ENCODE results near the gene PTBP2. TPM values are rescaled to one million over a fixed set of nuclear protein-coding genes. Genes with fewer than 3 reads are reported as not detected.

PTBP2 gene
- total RNA-seq, 2 donors from 2014 or later: 47.7 to 52.0 TPM

DNA sequence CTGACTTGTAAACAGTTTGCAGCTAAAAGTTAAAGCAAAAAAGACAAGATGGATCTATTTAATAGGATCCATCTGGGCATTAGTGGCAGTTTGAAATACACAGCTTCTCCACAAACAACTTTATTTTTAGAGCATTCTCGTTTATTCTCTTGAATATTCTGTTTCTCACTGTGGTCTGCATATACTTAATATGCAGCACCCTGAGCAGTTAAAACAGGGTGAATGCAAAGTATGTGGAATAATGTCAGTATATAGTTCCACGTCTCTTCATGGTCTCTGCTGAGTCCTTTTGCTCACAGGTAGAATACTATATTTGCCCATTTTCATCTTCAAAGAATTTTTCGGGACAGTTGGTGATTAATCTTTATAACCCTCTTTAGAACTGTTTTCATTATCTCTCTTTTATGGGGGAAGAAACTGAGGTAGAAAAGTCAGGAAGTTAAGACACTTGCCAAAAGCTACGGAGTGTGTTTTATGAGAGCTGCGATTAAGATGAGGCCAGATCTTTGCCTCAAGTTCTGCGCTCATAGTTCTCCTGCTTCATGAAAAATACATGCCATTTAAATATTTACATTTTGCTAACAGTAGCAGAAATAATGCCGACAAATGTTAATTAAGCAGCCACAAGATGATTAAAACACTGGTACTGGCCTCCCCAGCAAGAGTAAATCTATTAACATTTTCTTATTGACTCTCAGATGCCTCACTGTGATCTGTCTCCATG lies 115.6 kb downstream of the PTBP2 start:
- Mint-ChIP-seq H3K36me3 (ENCODE audit: low read depth) (no peaks in the 10 kb centered on the region), H3K27me3 (ENCODE audit: insufficient read depth) (no peaks in the 10 kb centered on the region), H3K9me3 (no peaks in the 10 kb centered on the region), H3K4me3 (no peak overlapping the region), H3K27ac (no peak overlapping the region), H3K4me1 (peaks cover 30% of the 10 kb centered on the region)
- no peak overlapping the region for H3K4me3 ChIP-seq (ENCODE audit: low read length)
- TF ChIP-seq, protein P1, sequence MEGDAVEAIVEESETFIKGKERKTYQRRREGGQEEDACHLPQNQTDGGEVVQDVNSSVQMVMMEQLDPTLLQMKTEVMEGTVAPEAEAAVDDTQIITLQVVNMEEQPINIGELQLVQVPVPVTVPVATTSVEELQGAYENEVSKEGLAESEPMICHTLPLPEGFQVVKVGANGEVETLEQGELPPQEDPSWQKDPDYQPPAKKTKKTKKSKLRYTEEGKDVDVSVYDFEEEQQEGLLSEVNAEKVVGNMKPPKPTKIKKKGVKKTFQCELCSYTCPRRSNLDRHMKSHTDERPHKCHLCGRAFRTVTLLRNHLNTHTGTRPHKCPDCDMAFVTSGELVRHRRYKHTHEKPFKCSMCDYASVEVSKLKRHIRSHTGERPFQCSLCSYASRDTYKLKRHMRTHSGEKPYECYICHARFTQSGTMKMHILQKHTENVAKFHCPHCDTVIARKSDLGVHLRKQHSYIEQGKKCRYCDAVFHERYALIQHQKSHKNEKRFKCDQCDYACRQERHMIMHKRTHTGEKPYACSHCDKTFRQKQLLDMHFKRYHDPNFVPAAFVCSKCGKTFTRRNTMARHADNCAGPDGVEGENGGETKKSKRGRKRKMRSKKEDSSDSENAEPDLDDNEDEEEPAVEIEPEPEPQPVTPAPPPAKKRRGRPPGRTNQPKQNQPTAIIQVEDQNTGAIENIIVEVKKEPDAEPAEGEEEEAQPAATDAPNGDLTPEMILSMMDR (conservative IDR thresholded peaks at IDR 0.05): no peak
- H3K27ac ChIP-seq (ENCODE audit: low read depth, low read length): no peak overlapping the region
- 89 to 90% methylated on average over 5 to 7 of the region's 7 CpGs for WGBS, 2 experiments (ENCODE audit: insufficient coverage in 1 of 2, insufficient read length in 1 of 2)
- no peak overlapping the region for H3K9ac ChIP-seq (ENCODE audit: extremely low read depth, low read length, poor library complexity, severe bottlenecking)
- no peak for DNase-seq
- H3K9me3 ChIP-seq (ENCODE audit: control insufficient read depth, low read length): no peaks in the 10 kb centered on the region
- no peaks in the 10 kb centered on the region for H3K36me3 ChIP-seq (ENCODE audit: control insufficient read depth, insufficient read depth, low read length)
- H3K4me1 ChIP-seq (ENCODE audit: control insufficient read depth, insufficient read depth, low read length): peaks cover 9% of the 10 kb centered on the region
- H3K27me3 ChIP-seq (ENCODE audit: control insufficient read depth, insufficient read depth, low read length, poor library complexity, severe bottlenecking): no peaks in the 10 kb centered on the region

DNA sequence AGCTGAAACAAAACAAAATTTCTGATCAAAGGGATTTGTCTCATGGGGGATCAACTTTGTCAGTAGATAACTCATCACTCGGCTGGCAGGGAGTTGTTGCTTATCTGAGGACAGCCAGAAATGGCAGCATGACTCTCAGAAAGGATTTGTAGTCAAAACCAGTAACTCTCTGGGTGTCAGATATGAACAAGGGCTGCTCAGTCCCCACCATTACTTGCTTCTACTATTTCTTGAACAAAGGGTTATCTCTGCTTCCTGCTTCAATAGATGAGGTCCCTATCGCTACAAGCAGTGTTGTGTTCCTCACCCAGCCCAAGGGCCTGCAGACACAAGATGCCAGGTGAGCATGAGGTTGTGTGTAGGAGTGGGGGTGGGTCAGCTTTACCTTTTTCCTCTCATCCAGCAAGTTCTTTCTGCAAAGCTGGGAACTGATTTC lies 116.2 kb downstream of the PTBP2 start:
- peak; percentile 52 for DNase-seq
- H3K4me3 Mint-ChIP-seq: no peak overlapping the region
- H3K27me3 Mint-ChIP-seq (ENCODE audit: insufficient read depth): no peaks in the 10 kb centered on the region
- no peaks in the 10 kb centered on the region for H3K9me3 Mint-ChIP-seq
- TF ChIP-seq, protein P1 (conservative IDR thresholded peaks at IDR 0.05): no peak
- H3K4me1 Mint-ChIP-seq: peaks cover 30% of the 10 kb centered on the region
- Histone ChIP-seq H3K9me3 (ENCODE audit: control insufficient read depth, low read length) (no peaks in the 10 kb centered on the region), H3K4me3 (ENCODE audit: low read length) (no peak overlapping the region), H3K36me3 (ENCODE audit: control insufficient read depth, insufficient read depth, low read length) (no peaks in the 10 kb centered on the region), H3K27ac (ENCODE audit: low read depth, low read length) (no peak overlapping the region), H3K27me3 (ENCODE audit: control insufficient read depth, insufficient read depth, low read length, poor library complexity, severe bottlenecking) (no peaks in the 10 kb centered on the region), H3K9ac (ENCODE audit: extremely low read depth, low read length, poor library complexity, severe bottlenecking) (no peak overlapping the region), H3K4me1 (ENCODE audit: control insufficient read depth, insufficient read depth, low read length) (peaks cover 9% of the 10 kb centered on the region)
- no peaks in the 10 kb centered on the region for H3K36me3 Mint-ChIP-seq (ENCODE audit: low read depth)
- WGBS, 2 experiments (ENCODE audit: insufficient coverage in 1 of 2, insufficient read length in 1 of 2): 58 to 67% methylated on average over 1 to 2 of the region's 2 CpGs
- H3K27ac Mint-ChIP-seq: no peak overlapping the region

DNA sequence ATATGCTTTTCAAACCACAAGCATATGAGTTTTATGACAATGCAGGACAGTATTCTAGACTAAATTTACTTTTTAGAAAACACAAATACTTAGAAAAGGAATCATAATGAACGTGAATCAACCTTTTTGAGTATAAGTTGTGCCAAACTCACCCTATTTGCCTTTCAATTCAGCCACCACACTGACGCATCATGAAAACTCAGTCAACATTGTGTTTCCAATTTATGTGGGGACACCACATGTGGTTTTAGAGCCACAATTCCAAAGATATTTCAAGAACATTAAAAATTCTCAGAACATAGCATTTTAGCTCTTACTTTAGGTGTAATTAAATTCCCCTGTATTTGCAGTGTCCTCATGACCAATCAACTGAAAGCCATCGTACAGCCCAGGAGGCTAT lies 118.8 kb downstream of the PTBP2 start:
- TF ChIP-seq, protein P1 (conservative IDR thresholded peaks at IDR 0.05): no peak
- no peaks in the 10 kb centered on the region for H3K9me3 Mint-ChIP-seq
- no peak overlapping the region for H3K9ac ChIP-seq (ENCODE audit: extremely low read depth, low read length, poor library complexity, severe bottlenecking)
- no peaks in the 10 kb centered on the region for H3K27me3 Mint-ChIP-seq (ENCODE audit: insufficient read depth)
- H3K9me3 ChIP-seq (ENCODE audit: control insufficient read depth, low read length): no peaks in the 10 kb centered on the region
- no peaks in the 10 kb centered on the region for H3K36me3 ChIP-seq (ENCODE audit: control insufficient read depth, insufficient read depth, low read length)
- no peaks in the 10 kb centered on the region for H3K36me3 Mint-ChIP-seq (ENCODE audit: low read depth)
- H3K4me1 ChIP-seq (ENCODE audit: control insufficient read depth, insufficient read depth, low read length): peaks cover 11% of the 10 kb centered on the region
- no peak for DNase-seq
- no peak overlapping the region for H3K4me3 Mint-ChIP-seq
- no peak overlapping the region for H3K27ac ChIP-seq (ENCODE audit: low read depth, low read length)
- H3K27me3 ChIP-seq (ENCODE audit: control insufficient read depth, insufficient read depth, low read length, poor library complexity, severe bottlenecking): no peaks in the 10 kb centered on the region
- H3K4me1 Mint-ChIP-seq: peaks cover 33% of the 10 kb centered on the region
- 91% methylated on average over 2 to 3 of the region's 3 CpGs for WGBS, 2 experiments (ENCODE audit: insufficient coverage in 1 of 2, insufficient read length in 1 of 2)
- no peak overlapping the region for H3K4me3 ChIP-seq (ENCODE audit: low read length)
- H3K27ac Mint-ChIP-seq: no peak overlapping the region

Measured in endodermal cell (in vitro differentiated cells).